MM.1S (cell line): Measurements from ENCODE around the gene CNTFR.

Experiments used
- DNase-seq: peaks from one replicate; pipeline ENCODE4 v3.0.0-alpha.2; 2015
- H2AFZ ChIP-seq: fragments of 300-600 bp; sonication (generic); 2 replicates; pipeline ENCODE4 v1.6.0; 2016; ENCODE audit warnings: antibody characterized with exemption, low read length
- H3F3A ChIP-seq: fragments of 300-600 bp; sonication (generic); 2 replicates; pipeline ENCODE4 v1.6.1; 2016; ENCODE audit warnings: mild to moderate bottlenecking, antibody characterized with exemption, low read length, moderate library complexity, mixed read lengths; ENCODE audit not compliant: insufficient read depth
- H3K27ac ChIP-seq: fragments of 300-600 bp; sonication (generic); 2 replicates; pipeline ENCODE4 v1.5.1; 2016; ENCODE audit warnings: mild to moderate bottlenecking, low read length
- H3K27me3 ChIP-seq: fragments of 300-600 bp; sonication (generic); replicated peaks from 2 replicates; pipeline ENCODE4 v1.6.0; 2016; ENCODE audit warnings: low read length; ENCODE audit not compliant: insufficient read depth
- H3K36me3 ChIP-seq: fragments of 300-600 bp; sonication (generic); replicated peaks from 2 replicates; pipeline ENCODE4 v1.6.1; 2016; ENCODE audit warnings: mild to moderate bottlenecking, low read length, mixed read lengths; ENCODE audit not compliant: insufficient read depth
- H3K4me1 ChIP-seq: fragments of 300-600 bp; sonication (generic); 2 replicates; pipeline ENCODE4 v1.6.1; 2016; ENCODE audit warnings: low read length, mixed read lengths
- H3K4me2 ChIP-seq: fragments of 300-600 bp; sonication (generic); 2 replicates; pipeline ENCODE4 v1.6.0; 2016; ENCODE audit warnings: low read depth, low read length
- H3K4me3 ChIP-seq: fragments of 300-600 bp; sonication (generic); 2 replicates; pipeline ENCODE4 v1.5.1; 2016; ENCODE audit warnings: low read length, mixed read lengths
- H3K79me2 ChIP-seq: fragments of 300-600 bp; sonication (generic); 2 replicates; pipeline ENCODE4 v1.6.1; 2016; ENCODE audit warnings: mixed run types, low read length, mixed read lengths
- H3K9ac ChIP-seq: fragments of 300-600 bp; sonication (generic); 2 replicates; pipeline ENCODE4 v1.6.1; 2016; ENCODE audit warnings: low read length, mixed read lengths
- H3K9me2 ChIP-seq: fragments of 300-600 bp; sonication (generic); replicated peaks from 2 replicates; pipeline ENCODE4 v1.6.1; 2016; ENCODE audit warnings: mild to moderate bottlenecking, low read length, mixed read lengths; ENCODE audit not compliant: insufficient read depth
- H3K9me3 ChIP-seq: fragments of 300-600 bp; sonication (generic); replicated peaks from 2 replicates; pipeline ENCODE4 v1.6.1; 2016; ENCODE audit warnings: mild to moderate bottlenecking, low read length, mixed read lengths; ENCODE audit not compliant: insufficient read depth
- H4K20me1 ChIP-seq: fragments of 300-600 bp; sonication (generic); 2 replicates; pipeline ENCODE4 v1.6.1; 2016; ENCODE audit warnings: mild to moderate bottlenecking, low read length, moderate library complexity, mixed read lengths; ENCODE audit not compliant: insufficient read depth
- CTCF ChIP-seq: fragments of 300-600 bp; sonication (generic); IDR thresholded peaks from 2 replicates; pipeline ENCODE4 v1.5.1; 2016; ENCODE audit warnings: antibody characterized with exemption, low read length, mixed read lengths
- EZH2 ChIP-seq: fragments of 300-600 bp; sonication (generic); optimal IDR thresholded peaks from 2 replicates; pipeline ENCODE3; 2017; ENCODE audit warnings: low read depth, mild to moderate bottlenecking, antibody characterized with exemption, low read length, mixed read lengths
- EZH2phosphoT487 ChIP-seq: fragments of 300-600 bp; sonication (generic); IDR thresholded peaks from 2 replicates; pipeline ENCODE4 v1.6.1; 2018; ENCODE audit warnings: antibody characterized with exemption, low read length

CNTFR gene

GRCh38 chr9:34522971-34523797 is 66.3 kb downstream of the CNTFR start, which contains the start of gene ENHO:
Gene ENHO, minus strand, starts transcription at chr9:34522990. Its CDS starts 1,295 bp downstream, at chr9:34521695.
- peaks cover 29% of the 10 kb centered on the region for H3K27me3 ChIP-seq
- TF ChIP-seq EZH2: no peak
- no peak for TF ChIP-seq CTCF
- no peak for TF ChIP-seq EZH2phosphoT487
- H3K9me3 ChIP-seq: no peaks in the 10 kb centered on the region
- H3K27ac ChIP-seq: no peak within 1 kb of the TSS
- no peaks in the 10 kb centered on the region for H3K9me2 ChIP-seq
- peak within 1 kb of the TSS; percentile 57 for H2AFZ ChIP-seq
- H3K4me3 ChIP-seq: peak within 1 kb of the TSS; percentile 52
- peak; percentile 90 for DNase-seq
- H4K20me1 ChIP-seq: no peaks in the 10 kb centered on the region
- 0 out of 2 replicates have a peak, but pooled peaks cover 4% of the 10 kb centered on the region for H3K4me1 ChIP-seq
- 0 out of 2 replicates have a peak, but pooled peaks cover 3% of the 10 kb centered on the region for H3F3A ChIP-seq
- H3K36me3 ChIP-seq: no peaks in the 10 kb centered on the region
- peak within 1 kb of the TSS; percentile 77 for H3K4me2 ChIP-seq
- no peaks in the 10 kb centered on the region for H3K79me2 ChIP-seq
- peak within 1 kb of the TSS; percentile 9; the same call in 1 of the 2 replicates for H3K9ac ChIP-seq

GRCh38 chr9:34522091-34522887 is 67.2 kb downstream of the CNTFR start:
- Histone ChIP-seq H3K4me2 (peak overlapping the region; percentile 77), H3F3A (0 out of 2 replicates have a peak, but pooled peaks cover 3% of the 10 kb centered on the region), H3K9ac (no peak overlapping the region), H3K4me3 (peak overlapping the region; percentile 50), H3K79me2 (no peaks in the 10 kb centered on the region), H3K36me3 (no peaks in the 10 kb centered on the region), H3K9me2 (no peaks in the 10 kb centered on the region), H3K4me1 (0 out of 2 replicates have a peak, but pooled peaks cover 4% of the 10 kb centered on the region), H3K27ac (no peak overlapping the region), H3K27me3 (peaks cover 34% of the 10 kb centered on the region), H3K9me3 (no peaks in the 10 kb centered on the region), H4K20me1 (no peaks in the 10 kb centered on the region), H2AFZ (peak overlapping the region; percentile 43; the same call in 1 of the 2 replicates)
- no peak for DNase-seq
- TF ChIP-seq CTCF (no peak), EZH2 (no peak), EZH2phosphoT487 (no peak)

GRCh38 chr9:34521406-34522045 is 68.0 kb downstream of the CNTFR start:
- Histone ChIP-seq H3K9me3 (no peaks in the 10 kb centered on the region), H3K79me2 (no peaks in the 10 kb centered on the region), H3K4me1 (0 out of 2 replicates have a peak, but pooled peaks cover 4% of the 10 kb centered on the region), H3K36me3 (no peaks in the 10 kb centered on the region), H3K4me3 (no peak overlapping the region), H3K4me2 (no peak overlapping the region), H3F3A (0 out of 2 replicates have a peak, but pooled peaks cover 3% of the 10 kb centered on the region), H3K27me3 (peaks cover 35% of the 10 kb centered on the region), H3K9me2 (no peaks in the 10 kb centered on the region), H3K27ac (no peak overlapping the region), H4K20me1 (no peaks in the 10 kb centered on the region), H3K9ac (no peak overlapping the region), H2AFZ (no peak overlapping the region)
- DNase-seq: no peak
- TF ChIP-seq EZH2phosphoT487: no peak
- no peak for TF ChIP-seq CTCF
- no peak for TF ChIP-seq EZH2
